H9 (cell line): ENCODE results near the gene PNMA6F. TPM values are rescaled to one million over a fixed set of nuclear protein-coding genes. Genes with fewer than 3 reads are reported as not detected.

ENCODE experiments used
- DNase-seq: peaks from one replicate; pipeline ENCODE4 v3.0.0-alpha.2; 2017
- H2AFZ ChIP-seq: one replicate; pipeline ENCODE4 v1.6.1; 2013; ENCODE audit warnings: mild to moderate bottlenecking, low read length, control low read depth, moderate library complexity
- H2AK5ac ChIP-seq: 2 replicates; pipeline ENCODE4 v1.6.1; 2013; ENCODE audit warnings: low read length, control low read depth, mixed read lengths; ENCODE audit not compliant: insufficient read length
- H2BK120ac ChIP-seq: one replicate; pipeline ENCODE4 v1.6.1; 2013; ENCODE audit warnings: low read depth, mild to moderate bottlenecking, low read length, control low read depth, inconsistent platforms; ENCODE audit not compliant: poor library complexity, severe bottlenecking
- H2BK12ac ChIP-seq: 2 replicates; pipeline ENCODE4 v1.6.1; 2013; ENCODE audit warnings: low read length, control low read depth, mixed read lengths, low read depth; ENCODE audit not compliant: insufficient read length
- H2BK15ac ChIP-seq: 2 replicates; pipeline ENCODE4 v1.6.1; 2013; ENCODE audit warnings: low read depth, low read length, control low read depth
- H2BK20ac ChIP-seq: one replicate; pipeline ENCODE4 v1.6.1; 2013; ENCODE audit warnings: low read depth, mild to moderate bottlenecking, low read length, control low read depth, inconsistent platforms; ENCODE audit not compliant: poor library complexity, severe bottlenecking
- H2BK5ac ChIP-seq: 2 replicates; pipeline ENCODE4 v1.6.1; 2013; ENCODE audit warnings: low read length, control low read depth, mixed read lengths; ENCODE audit not compliant: insufficient read length
- H3K14ac ChIP-seq: 2 replicates; pipeline ENCODE4 v1.6.1; 2013; ENCODE audit warnings: low read length, control low read depth; ENCODE audit not compliant: insufficient read depth
- H3K18ac ChIP-seq: 2 replicates; pipeline ENCODE4 v1.6.1; 2013; ENCODE audit warnings: low read depth, mild to moderate bottlenecking, mixed read lengths, low read length, control low read depth; ENCODE audit not compliant: insufficient read length
- H3K23ac ChIP-seq: 2 replicates; pipeline ENCODE4 v1.6.1; 2013; ENCODE audit warnings: low read length, control low read depth, mixed read lengths, low read depth; ENCODE audit not compliant: insufficient read length
- H3K23me2 ChIP-seq: 2 replicates; pipeline ENCODE4 v1.6.1; 2013; ENCODE audit warnings: low read depth, mild to moderate bottlenecking, mixed read lengths, low read length, control low read depth; ENCODE audit not compliant: insufficient read length, poor library complexity, severe bottlenecking
- H3K27ac ChIP-seq: 2 replicates; pipeline ENCODE4 v1.5.1; 2013; ENCODE audit warnings: low read length, control low read depth, mixed read lengths, low read depth; ENCODE audit not compliant: insufficient read length
- H3K27me3 ChIP-seq: 2 replicates; pipeline ENCODE4 v1.6.1; 2013; ENCODE audit warnings: low read length, control low read depth, inconsistent platforms; ENCODE audit not compliant: insufficient read depth
- H3K4ac ChIP-seq: 2 replicates; pipeline ENCODE4 v1.6.1; 2013; ENCODE audit warnings: low read depth, mild to moderate bottlenecking, control low read depth, inconsistent platforms, low read length, moderate library complexity
- H3K4me1 ChIP-seq: 2 replicates; pipeline ENCODE4 v1.6.1; 2013; ENCODE audit warnings: low read length, control low read depth, inconsistent platforms; ENCODE audit not compliant: insufficient read depth
- H3K4me2 ChIP-seq: 2 replicates; pipeline ENCODE4 v1.6.1; 2013; ENCODE audit warnings: low read length, control low read depth, mixed read lengths; ENCODE audit not compliant: insufficient read length, insufficient read depth
- H3K56ac ChIP-seq: 2 replicates; pipeline ENCODE4 v1.6.1; 2013; ENCODE audit warnings: low read depth, mild to moderate bottlenecking, mixed read lengths, low read length, control low read depth; ENCODE audit not compliant: insufficient read length
- H3K79me1 ChIP-seq: 2 replicates; pipeline ENCODE4 v1.6.1; 2013; ENCODE audit warnings: low read depth, mild to moderate bottlenecking, moderate library complexity, low read length, control low read depth, inconsistent platforms; ENCODE audit not compliant: insufficient read depth, poor library complexity, severe bottlenecking
- H3K79me2 ChIP-seq: 2 replicates; pipeline ENCODE4 v1.6.1; 2013; ENCODE audit warnings: low read length, control low read depth, inconsistent platforms; ENCODE audit not compliant: insufficient read depth
- H3K9ac ChIP-seq: 2 replicates; pipeline ENCODE4 v1.6.1; 2013; ENCODE audit warnings: low read length, control low read depth, mixed read lengths; ENCODE audit not compliant: insufficient read length; ENCODE audit errors: extremely low read depth
- H3K9me3 ChIP-seq: one replicate; pipeline ENCODE4 v1.6.1; 2013; ENCODE audit warnings: low read depth, low read length, inconsistent platforms; ENCODE audit not compliant: control insufficient read depth
- H3T11ph ChIP-seq: one replicate; pipeline ENCODE4 v1.6.1; 2013; ENCODE audit warnings: mild to moderate bottlenecking, low read length, control low read depth, inconsistent platforms
- H4K20me1 ChIP-seq: one replicate; pipeline ENCODE4 v1.6.1; 2013; ENCODE audit not compliant: control insufficient read depth, insufficient read length, insufficient read depth
- H4K5ac ChIP-seq: 2 replicates; pipeline ENCODE4 v1.6.1; 2013; ENCODE audit warnings: low read depth, mild to moderate bottlenecking, mixed read lengths, low read length, control low read depth; ENCODE audit not compliant: insufficient read length
- H4K8ac ChIP-seq: replicated peaks from 2 replicates; pipeline ENCODE4 v1.6.1; 2013; ENCODE audit warnings: low read length, control low read depth, mixed read lengths, low read depth; ENCODE audit not compliant: insufficient read length
- H4K91ac ChIP-seq: 2 replicates; pipeline ENCODE4 v1.6.1; 2013; ENCODE audit warnings: low read depth, mild to moderate bottlenecking, moderate library complexity, mixed read lengths, low read length, control low read depth; ENCODE audit not compliant: insufficient read length
- H3K27ac Mint-ChIP-seq, 3 experiments: 2 replicates in 2 of 3; 3 replicates in 1 of 3; pipeline ENCODE4 v1.8.0; 2020 to 2021; ENCODE audit warnings: mixed read lengths in 3 of 3, mild to moderate bottlenecking in 1 of 3, moderate library complexity in 1 of 3
- H3K27me3 Mint-ChIP-seq: 2 replicates; pipeline ENCODE4 v1.8.0; 2021; ENCODE audit warnings: low read depth, mild to moderate bottlenecking, moderate library complexity, mixed read lengths
- H3K36me3 Mint-ChIP-seq, 3 experiments: 2 replicates in 2 of 3; 3 replicates in 1 of 3; pipeline ENCODE4 v1.8.0; 2020 to 2021; ENCODE audit warnings: low read depth in 3 of 3, mixed read lengths in 3 of 3; ENCODE audit not compliant: insufficient read depth in 1 of 3
- H3K4me1 Mint-ChIP-seq, 2 experiments: 2 replicates each; pipeline ENCODE4 v1.8.0; 2020; ENCODE audit warnings: mixed read lengths in 2 of 2
- H3K4me3 Mint-ChIP-seq, 2 experiments: 2 replicates in 1 of 2; 3 replicates in 1 of 2; pipeline ENCODE4 v1.8.0; 2020 to 2021; ENCODE audit warnings: mild to moderate bottlenecking in 2 of 2, mixed read lengths in 2 of 2, moderate library complexity in 1 of 2
- H3K9me3 Mint-ChIP-seq, 2 experiments: 2 replicates in 1 of 2; 3 replicates in 1 of 2; pipeline ENCODE4 v1.8.0; 2020; ENCODE audit warnings: mild to moderate bottlenecking in 2 of 2, mixed read lengths in 2 of 2, moderate library complexity in 1 of 2
- whole genome bisulfite sequencing: extraction: QIAGEN DNeasy Blood & Tissue Kit; methylation state at CpG from one replicate; pipeline ENCODE4 v1.1.7; 2013; ENCODE audit warnings: missing lambda C conversion rate, low lambda C conversion rate, mixed read lengths; ENCODE audit not compliant: insufficient read length; ENCODE audit errors: extremely low coverage; 5-methylcytosine and 5-hydroxymethylcytosine counted together
- total RNA-seq: library from RNA; stranded (reverse); gene quantifications from 2 replicates; pipeline ENCODE4 v1.2.1, GENCODE V29; 2021
- TF ChIP-seq, protein P1 (sequence below): fragments of 200-600 bp; sonication (generic); conservative IDR thresholded peaks from 3 replicates; pipeline ENCODE4 v1.8.0; 2021; ENCODE audit warnings: antibody characterized with exemption, mild to moderate bottlenecking

The PNMA6F gene
- total RNA-seq, 1 experiment from 2014 or later = not detected

DNA sequence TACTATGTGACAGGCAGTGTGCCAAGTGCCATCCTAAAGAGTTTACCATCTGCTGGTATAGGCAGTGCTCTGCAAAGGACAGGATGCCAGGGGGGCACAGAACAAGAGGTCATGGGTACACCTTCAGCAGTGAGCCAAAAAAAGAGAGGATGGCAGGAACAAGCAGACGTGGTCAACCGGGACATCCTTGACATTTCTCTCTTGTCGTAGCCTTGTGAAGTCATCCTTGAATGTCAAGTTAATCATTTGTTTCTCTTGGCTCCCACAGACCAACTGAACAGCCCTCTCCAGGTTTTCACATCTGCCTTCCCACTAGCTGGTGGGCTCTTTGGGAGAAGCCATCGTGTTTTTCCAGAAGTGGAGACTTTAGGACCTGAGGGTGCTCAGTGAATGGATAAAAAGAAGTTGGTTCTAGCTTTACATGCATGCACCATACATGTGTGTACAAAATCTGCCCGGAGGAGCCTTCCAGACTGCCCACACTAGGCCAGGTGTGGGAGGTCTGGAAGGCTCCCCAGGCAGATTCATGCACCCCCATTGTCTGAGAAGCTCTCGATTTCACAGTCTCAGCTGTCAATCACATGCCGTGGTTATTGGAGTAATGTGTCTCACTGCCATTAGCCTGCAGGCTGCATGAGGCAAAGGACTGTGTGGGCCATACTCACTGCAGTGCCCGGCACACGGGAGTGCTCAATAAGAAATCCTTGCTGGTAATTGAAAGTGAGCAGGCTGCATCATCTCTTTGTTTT lies 16.4 kb downstream of the PNMA6F start:
- Histone ChIP-seq H3K14ac (no peak overlapping the region), H3K18ac (no peak overlapping the region), H2BK20ac (no peak overlapping the region), H3K4me1 (no peaks in the 10 kb centered on the region), H3K23ac (no peak overlapping the region), H3K79me2 (no peaks in the 10 kb centered on the region), H4K5ac (no peak overlapping the region), H3K4ac (no peak overlapping the region), H2BK12ac (no peak overlapping the region), H3K27ac (no peak overlapping the region), H2BK15ac (no peak overlapping the region), H3K9me3 (peaks cover 61% of the 10 kb centered on the region), H3K56ac (no peak overlapping the region), H3K4me2 (no peak overlapping the region), H2BK5ac (no peak overlapping the region), H2BK120ac (no peak overlapping the region), H4K8ac (no peak overlapping the region), H3K27me3 (no peaks in the 10 kb centered on the region), H3T11ph (no peak overlapping the region), H3K23me2 (no peaks in the 10 kb centered on the region), H4K91ac (no peak overlapping the region), H3K79me1 (no peaks in the 10 kb centered on the region), H3K9ac (no peak overlapping the region), H2AFZ (no peak overlapping the region), H2AK5ac (no peak overlapping the region), H4K20me1 (no peaks in the 10 kb centered on the region)
- H3K36me3 Mint-ChIP-seq = peaks cover 0 to 8% (median 0%) of the 10 kb centered on the region in 3 experiments; a peak in 4 of 7 replicates
- WGBS = no CpG with 5 or more reads among the region's 9 CpGs
- TF ChIP-seq, protein P1, sequence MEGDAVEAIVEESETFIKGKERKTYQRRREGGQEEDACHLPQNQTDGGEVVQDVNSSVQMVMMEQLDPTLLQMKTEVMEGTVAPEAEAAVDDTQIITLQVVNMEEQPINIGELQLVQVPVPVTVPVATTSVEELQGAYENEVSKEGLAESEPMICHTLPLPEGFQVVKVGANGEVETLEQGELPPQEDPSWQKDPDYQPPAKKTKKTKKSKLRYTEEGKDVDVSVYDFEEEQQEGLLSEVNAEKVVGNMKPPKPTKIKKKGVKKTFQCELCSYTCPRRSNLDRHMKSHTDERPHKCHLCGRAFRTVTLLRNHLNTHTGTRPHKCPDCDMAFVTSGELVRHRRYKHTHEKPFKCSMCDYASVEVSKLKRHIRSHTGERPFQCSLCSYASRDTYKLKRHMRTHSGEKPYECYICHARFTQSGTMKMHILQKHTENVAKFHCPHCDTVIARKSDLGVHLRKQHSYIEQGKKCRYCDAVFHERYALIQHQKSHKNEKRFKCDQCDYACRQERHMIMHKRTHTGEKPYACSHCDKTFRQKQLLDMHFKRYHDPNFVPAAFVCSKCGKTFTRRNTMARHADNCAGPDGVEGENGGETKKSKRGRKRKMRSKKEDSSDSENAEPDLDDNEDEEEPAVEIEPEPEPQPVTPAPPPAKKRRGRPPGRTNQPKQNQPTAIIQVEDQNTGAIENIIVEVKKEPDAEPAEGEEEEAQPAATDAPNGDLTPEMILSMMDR = no peak
- H3K4me3 Mint-ChIP-seq = no peak overlapping the region
- H3K27me3 Mint-ChIP-seq = peaks cover 35% of the 10 kb centered on the region
- no peak for DNase-seq
- H3K27ac Mint-ChIP-seq = no peak overlapping the region
- H3K4me1 Mint-ChIP-seq = peaks cover 0 to 4% of the 10 kb centered on the region in 2 experiments; a peak in 1 of 4 replicates
- H3K9me3 Mint-ChIP-seq = peaks cover 79 to 88% of the 10 kb centered on the region in 2 experiments
